ENCODE results near the gene GP9.
A peak's percentile ranks its signal among the peaks of the same experiment; 100 is the strongest.

Gene GP9
- total RNA-seq = 0 reads per million in 4 donors

DNA sequence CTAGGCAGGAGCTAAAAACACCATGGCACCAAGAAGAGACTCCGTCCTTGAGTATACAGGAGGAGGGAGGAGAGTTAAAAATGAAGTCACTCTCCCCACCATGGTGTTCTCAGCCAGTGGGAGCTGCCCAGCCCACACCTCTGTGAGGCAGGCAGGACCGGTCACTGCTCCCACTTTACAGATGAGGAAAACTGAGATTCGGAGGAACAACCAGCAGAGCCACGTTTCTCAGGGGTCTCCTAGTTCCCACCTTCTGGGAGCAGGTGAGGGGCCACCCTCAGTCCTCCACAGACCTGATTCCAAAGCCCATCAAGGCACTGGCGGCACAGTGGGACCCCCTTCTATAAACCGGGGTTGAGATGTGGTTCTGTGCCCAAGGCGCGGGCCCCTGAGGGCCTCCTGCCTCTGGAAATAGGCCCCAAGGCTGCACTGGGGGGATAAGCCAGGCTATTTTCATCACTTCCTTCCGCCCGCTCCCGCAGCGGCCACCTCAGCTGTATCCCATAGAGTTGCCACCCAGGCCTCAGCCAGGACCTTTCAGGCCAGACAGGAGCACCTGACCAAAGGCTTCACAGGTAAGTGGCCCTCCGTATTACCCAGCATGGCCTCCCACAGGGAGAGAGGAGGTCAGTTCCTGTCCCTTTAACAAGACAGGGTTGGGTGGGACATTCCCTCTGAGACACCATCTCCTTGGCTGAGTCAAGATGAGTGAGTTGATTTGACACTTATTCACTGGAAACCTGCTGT is at the start of gene GP9:
Gene GP9 (plus strand): TSS at position 504 of the 747 bp plus-strand sequence. CDS start 961 bp downstream, outside the sequence.
- no peak for DNase-seq

GRCh38 chr3:129013491-129013891 is 47.1 kb upstream of the GP9 start:
- no peak for DNase-seq

- DNase-seq = no peak
Observed at GRCh38 chr3:129014148-129014547, 46.4 kb upstream of the GP9 start.

DNA sequence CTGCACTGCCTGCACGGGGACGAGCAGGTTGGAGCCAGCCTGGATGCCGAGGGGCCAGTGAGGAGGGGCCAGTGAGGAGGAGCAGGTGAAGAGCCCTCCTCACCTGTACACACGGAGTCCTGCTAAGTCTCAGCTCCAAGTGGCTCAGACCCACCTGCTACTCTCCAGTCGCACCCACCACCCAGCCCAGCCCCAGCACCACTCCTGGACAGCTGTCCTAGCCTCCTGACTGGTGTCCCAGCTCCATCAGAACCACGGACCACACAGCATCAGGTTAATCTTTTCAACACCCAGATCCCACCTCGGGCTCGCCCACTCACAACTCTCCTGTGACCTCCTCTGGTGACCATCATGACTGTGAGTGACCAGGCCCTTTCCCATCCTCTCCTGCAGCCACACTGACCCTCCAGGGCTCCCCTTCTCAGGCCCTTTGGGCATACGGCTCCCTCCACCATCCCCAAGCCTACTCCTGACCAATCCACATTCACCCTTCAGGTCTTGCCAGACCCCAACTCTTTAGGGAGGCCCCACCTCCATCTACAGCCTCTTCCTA is 45.7 kb upstream of the GP9 start:
- DNase-seq = no peak

DNA sequence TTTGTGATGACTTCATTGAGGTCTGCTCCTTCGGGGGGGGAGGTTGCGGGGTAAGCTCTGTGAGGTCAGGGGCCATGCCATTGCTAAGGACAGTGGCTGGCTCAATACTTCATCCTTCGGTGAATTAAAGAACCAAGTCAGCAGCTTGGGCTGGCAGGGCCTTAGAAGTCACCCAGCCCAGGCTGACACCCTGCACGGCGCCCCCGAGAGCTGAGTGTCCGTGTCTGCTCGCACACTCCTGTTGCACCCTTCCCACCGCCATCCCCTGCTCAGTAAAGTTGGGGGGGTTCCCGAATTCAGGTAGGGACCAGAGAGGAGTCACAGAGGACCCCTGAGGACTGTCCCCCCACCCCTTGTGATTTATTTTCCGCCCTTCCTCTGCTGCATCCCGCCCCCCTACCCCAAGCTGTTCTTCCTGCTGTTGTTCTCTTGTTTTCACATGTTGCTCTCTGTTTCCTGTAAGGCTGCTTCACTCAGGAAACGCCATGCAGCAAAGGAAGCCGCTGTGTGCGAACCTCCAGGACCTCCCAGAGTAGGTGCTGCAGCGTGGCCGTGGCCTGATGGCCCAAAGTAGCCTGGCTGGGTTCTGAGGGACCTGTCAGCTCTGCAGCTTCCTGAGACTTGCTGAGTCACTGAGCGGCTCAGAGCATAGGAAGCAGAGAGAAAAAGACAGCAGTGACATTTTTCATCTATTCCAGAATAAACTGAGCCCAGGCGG is 45.0 kb upstream of the GP9 start:
- DNase-seq = peak in 1 of 5 donors; percentile 76

- peak; percentile 33 to 72 (median 50) for DNase-seq
Observed at GRCh38 chr3:129016356-129016719, 44.2 kb upstream of the GP9 start.

DNA sequence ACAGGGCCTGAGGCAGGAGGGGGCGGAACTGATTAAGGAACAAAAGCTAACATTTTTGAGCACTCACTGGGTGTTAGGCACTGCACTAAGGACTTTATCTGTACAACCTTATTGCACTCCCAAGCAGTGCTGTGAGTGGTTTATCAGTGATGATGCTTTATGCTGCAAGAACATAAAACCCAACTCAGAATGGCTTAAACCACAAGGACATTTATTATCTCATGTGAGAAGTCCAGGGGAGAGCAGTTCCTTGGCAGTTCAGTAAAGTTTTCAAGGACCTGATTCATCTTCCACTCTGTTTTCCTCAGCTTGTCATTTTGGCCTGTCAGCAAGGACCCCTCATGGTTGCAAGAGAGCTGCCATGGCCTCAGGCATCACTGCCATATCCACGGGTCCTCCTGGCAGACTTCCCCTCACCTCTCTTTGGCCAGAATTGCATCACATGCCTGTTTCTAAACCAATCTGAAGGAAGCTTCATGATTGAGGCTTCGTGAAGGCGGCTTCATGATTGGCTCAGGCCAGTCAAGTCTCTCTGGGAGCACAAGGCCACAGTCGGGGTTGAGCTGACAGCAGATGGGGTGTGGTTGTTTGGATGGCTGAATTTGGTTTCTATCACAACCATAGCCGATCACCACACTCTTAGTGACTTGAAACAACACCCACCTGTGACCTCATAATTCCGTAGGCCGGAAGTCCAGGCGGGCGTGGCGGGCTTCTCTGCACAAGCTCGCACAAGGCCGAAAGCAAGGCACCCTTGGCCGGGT is 43.7 kb upstream of the GP9 start:
- peak in 3 of 5 donors; percentile 27 to 57 (median 30) for DNase-seq

- no peak for DNase-seq
Observed at GRCh38 chr3:129017484-129017899, 43.1 kb upstream of the GP9 start.

DNA sequence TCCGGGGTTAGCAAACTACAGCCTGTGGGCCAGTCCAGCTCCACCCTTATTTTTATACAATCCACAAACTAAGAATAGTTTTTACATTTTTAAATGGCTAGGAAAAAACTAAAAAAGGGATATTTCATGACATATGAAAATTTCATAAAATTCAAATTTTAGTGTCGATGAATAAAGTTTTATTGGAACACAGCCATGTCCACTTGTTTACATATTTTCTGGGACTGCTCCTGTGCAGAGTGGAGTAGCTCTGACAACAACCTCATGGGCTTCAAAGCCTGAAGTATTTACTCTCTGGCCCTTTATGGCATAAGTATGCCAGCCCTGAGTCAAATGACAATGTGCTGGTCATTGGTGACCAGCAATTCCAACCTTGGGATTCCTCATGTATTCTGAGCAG is 42.3 kb upstream of the GP9 start:
- no peak for DNase-seq

GRCh38 chr3:129018751-129019150 is 41.8 kb upstream of the GP9 start:
- DNase-seq = no peak

GRCh38 chr3:129019266-129019665 is 41.3 kb upstream of the GP9 start:
- DNase-seq = no peak

DNA sequence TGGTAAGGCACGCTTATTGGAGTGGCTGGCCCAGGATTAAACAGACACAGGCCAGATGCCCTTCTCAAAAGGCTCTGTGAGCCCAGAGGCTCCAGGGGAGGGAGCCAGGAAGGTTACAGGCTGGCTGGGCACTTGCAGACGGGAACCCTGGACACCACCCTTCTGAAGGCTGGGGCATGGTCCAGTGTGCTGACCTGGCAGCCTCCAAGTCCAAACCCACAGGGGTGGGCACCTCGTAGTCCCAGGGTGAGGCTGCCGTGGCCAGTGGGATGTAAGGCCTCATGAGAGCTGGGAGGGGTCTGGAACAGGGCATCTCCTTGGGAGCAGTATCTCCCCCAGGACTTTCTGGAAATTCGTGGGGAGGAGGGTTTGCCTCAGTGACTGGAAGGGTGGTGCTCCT is 39.9 kb upstream of the GP9 start:
- no peak for DNase-seq

GRCh38 chr3:129021140-129021551 is 39.4 kb upstream of the GP9 start:
- no peak for DNase-seq

DNA sequence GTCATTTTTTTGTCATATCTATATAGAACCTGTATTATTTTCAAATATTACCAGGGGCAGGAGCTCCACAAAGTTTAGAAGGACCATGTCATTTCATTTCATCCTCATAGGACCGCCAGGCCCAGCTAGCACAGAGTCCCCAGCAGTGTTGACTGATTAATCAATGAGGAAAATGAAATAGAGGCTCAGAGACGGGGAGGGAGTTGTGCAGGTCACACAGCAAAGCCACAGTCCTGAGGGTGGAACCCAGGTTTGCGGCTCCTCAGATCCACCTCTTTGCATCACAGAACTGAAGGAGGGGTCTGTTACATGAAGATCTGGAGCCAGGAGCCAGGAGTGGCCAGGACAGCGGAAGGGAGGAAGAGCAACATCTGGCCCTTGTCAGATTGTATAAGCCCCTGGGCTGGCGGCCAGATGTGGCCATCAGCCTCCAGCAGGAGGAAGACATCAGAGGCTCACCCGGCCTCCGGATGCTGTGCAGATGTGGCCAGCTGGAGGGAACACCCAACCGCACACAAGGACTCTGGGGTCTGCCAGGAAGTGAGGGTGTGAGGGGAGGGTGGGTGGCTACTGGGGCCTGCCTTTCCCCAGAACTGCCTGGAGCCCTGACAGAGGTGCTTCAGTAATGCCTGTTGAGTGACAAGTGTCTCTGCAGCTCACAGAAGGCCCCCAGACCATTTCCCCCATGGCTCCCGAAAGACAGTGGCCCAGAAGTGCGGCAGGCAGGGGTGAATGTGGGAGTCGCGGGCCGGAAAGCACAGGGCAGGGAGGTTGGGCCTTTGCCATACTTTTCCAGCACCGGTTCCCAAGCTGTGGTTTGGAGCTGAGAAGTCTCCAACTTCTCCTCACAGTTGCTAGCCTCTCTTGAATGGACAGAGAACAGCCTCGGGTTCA is 38.2 kb upstream of the GP9 start:
- DNase-seq = no peak

DNA sequence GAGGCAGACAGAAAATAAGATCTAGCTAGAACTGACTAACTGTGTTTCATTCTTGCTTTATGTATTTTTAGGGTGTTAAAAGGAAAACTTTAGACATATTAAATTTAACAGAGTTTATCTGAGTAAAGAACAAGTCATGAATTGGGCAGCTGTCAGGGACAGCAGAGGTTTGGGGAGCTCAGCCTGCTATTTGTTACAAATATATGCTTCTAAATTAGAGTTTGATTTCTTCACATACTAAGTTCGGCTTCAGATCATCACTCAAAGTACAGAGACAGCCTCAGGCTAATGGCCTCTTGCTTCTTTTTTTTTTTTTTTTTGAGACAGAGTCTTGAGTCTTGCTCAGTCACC is 37.6 kb upstream of the GP9 start:
- DNase-seq = no peak

DNA sequence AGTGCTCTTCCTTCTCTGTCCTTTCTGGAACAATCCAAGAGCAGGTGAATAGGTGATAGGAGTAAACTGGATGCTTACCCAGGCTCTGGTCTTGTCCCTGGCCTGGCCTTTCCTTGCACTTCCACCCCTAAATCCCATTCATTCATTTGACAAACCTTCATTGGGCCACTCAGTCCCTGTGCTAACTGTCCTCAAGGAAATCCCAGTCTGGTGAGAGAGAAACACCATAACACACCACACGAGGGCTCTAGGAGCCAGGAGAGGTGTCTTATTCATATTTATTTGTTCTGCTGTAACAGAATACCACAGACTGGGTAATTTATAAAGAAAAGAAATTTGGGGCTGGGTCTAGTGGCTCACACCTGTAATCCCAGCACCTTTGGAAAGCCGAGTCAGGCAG is 36.7 kb upstream of the GP9 start:
- no peak for DNase-seq

DNA sequence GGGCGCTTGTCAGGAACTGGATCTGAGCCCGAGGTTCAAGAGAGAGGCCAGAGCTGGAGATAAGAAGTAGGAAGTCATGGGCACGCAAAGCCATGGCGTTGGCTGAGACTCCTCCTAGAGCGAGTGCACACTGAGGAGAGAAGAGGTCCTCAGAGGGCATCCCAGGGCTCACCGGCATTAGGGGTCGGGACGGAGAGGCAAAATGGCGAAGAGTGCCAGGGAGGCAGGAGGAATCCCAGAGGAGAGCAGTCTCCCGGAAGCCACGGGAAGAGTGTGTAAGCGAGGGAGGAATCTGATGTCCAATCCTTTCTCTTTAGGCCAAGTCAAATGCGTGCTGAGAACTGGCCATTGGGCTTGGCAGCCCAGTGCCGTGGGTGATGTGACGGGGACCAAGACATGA is 35.5 kb upstream of the GP9 start:
- DNase-seq = no peak

GRCh38 chr3:129025691-129026435 is 34.7 kb upstream of the GP9 start:
- DNase-seq = no peak

DNA sequence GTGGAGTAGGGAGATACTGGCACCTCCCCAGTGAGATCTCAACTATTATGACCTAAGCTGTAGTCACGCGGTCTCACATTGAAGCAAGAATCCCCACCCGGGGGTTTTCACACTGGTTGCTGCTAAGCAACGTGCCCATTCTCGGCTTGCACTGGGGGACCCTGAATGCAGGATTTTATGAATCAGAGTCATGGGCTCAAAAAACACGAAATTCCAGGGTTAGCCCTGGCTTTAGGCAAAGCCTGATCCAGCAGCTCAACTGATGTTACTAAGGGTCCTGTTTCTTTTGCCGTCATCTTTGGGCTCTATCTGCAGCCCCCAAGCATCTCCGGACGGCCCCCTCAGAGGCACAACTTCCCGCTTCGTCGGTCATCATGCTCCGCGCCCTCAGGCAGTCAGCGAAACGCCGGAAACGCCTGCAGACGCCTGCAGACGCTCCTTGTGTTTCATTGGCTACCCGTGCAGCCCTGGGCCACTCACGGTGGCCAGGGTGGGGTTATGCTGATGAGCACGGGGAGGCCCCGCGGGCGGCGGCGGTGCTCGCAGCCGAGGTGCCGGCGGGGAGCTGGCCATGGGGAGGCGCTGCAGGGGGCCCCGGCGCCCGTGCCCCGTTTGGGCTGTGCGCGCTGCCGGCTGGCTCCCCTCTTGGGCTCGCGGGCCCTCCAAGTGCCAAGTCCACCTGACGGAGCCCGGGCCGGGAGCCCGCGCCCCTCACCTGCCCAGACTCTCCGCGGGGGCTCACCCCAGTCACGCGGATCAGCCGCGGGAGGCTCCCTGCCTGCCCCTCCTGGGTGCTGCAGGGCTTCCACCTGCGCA is 33.6 kb upstream of the GP9 start:
- peak; percentile 84 to 97 (median 88) for DNase-seq

DNA sequence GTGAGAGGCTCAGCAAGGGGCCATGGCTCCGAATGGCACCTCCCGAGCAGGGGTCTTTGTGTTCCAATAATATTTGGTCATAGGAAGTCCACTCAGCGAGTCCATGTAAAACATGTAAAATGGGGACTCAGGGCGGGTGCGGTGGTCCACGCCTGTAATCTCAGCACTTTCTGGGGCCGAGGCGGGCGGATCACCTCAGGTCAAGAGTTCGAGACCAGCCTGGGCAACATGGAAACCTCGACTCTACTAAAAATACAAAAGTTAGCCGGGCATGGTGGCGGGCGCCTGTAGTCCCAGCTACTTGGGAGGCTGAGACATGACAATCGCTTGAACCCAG is 33.1 kb upstream of the GP9 start:
- no peak for DNase-seq

DNA sequence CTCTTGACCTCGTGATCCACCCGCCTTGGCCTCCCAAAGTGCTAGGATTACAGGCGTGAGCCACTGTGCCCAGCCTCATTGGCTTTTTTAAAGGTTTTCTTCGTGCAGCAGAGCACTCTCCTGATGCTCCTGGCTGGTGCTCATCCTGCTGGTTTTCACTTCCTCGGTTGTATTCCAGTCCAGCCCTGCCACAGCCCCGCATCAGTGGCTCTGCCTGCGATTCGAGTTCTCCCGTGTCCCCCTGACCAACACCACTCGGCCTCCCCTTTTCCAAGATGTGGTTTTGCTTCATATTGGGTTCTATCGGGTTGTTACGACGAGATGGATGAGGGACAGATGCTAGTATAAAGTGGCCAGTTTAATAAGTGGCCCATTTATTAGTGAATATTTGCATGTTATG is 31.7 kb upstream of the GP9 start:
- no peak for DNase-seq
